ENCODE measurements around the gene SCRT2.

The SCRT2 gene

GRCh38 chr20:673603-674001 is 2.0 kb downstream of the SCRT2 start:
- Histone ChIP-seq H3K4me1 (ENCODE audit: control insufficient read depth, insufficient read depth, low read length) (peaks cover 6% of the 10 kb centered on the region), H3K36me3 (ENCODE audit: control insufficient read depth, insufficient read depth, low read length) (no peaks in the 10 kb centered on the region), H3K9me3 (ENCODE audit: control insufficient read depth, insufficient read depth, low read length) (no peaks in the 10 kb centered on the region), H3K27ac (ENCODE audit: low read length) (no peak overlapping the region), H3K27me3 (ENCODE audit: control insufficient read depth, insufficient read depth, low read length) (peaks cover 3% of the 10 kb centered on the region; the same call in 1 of the 2 replicates), H3K4me3 (ENCODE audit: low read length) (no peak overlapping the region)
- no CpG with 5 or more reads among the region's 3 CpGs for WGBS (ENCODE audit: insufficient coverage, insufficient read length)
- DNase-seq (ENCODE audit: low read depth, low spot score) = no peak

DNA sequence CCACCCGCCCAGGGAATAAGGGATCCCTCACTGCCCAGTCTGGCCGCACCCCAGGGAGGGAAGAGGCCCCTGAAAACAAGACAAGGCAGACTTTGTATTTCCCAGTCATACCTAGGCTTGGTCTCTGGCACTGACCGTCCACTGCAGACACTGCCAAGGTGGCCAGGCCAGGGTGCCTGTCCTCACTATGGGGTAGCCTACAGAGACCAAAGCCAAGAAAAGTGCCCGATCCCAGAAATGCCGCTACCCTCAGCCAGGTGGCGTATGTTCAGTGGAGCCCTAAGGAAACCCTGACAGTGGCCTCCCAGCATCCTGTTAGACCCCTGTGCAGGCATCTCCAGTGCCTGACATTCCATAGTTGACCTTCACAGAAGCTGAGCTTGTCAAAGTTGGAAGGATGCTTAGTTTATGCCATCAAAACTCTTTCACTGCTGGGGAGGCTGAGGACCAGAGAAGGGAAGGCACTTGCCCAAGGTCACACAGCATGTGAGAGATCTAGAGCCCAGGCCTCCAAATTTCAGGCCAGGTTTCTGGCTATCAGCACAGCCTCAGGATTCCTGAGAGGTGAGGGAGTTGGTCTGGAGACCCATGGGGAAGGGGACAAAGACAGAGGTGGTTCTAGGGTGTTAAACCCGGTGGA is 2.5 kb downstream of the SCRT2 start:
- no CpG with 5 or more reads among the region's 7 CpGs for WGBS (ENCODE audit: insufficient coverage, insufficient read length)
- H3K27me3 ChIP-seq (ENCODE audit: control insufficient read depth, insufficient read depth, low read length) = peaks cover 3% of the 10 kb centered on the region; the same call in 1 of the 2 replicates
- H3K27ac ChIP-seq (ENCODE audit: low read length) = no peak overlapping the region
- H3K9me3 ChIP-seq (ENCODE audit: control insufficient read depth, insufficient read depth, low read length) = no peaks in the 10 kb centered on the region
- no peak overlapping the region for H3K4me3 ChIP-seq (ENCODE audit: low read length)
- H3K4me1 ChIP-seq (ENCODE audit: control insufficient read depth, insufficient read depth, low read length) = peaks cover 6% of the 10 kb centered on the region
- DNase-seq (ENCODE audit: low read depth, low spot score) = no peak
- no peaks in the 10 kb centered on the region for H3K36me3 ChIP-seq (ENCODE audit: control insufficient read depth, insufficient read depth, low read length)

GRCh38 chr20:671252-672030 is 4.2 kb downstream of the SCRT2 start:
- H3K4me3 ChIP-seq (ENCODE audit: low read length) = no peak overlapping the region
- no peak for DNase-seq (ENCODE audit: low read depth, low spot score)
- no peaks in the 10 kb centered on the region; the same call in 1 of the 2 replicates for H3K27me3 ChIP-seq (ENCODE audit: control insufficient read depth, insufficient read depth, low read length)
- H3K36me3 ChIP-seq (ENCODE audit: control insufficient read depth, insufficient read depth, low read length) = no peaks in the 10 kb centered on the region
- no peak overlapping the region for H3K27ac ChIP-seq (ENCODE audit: low read length)
- H3K4me1 ChIP-seq (ENCODE audit: control insufficient read depth, insufficient read depth, low read length) = peaks cover 3% of the 10 kb centered on the region; the same call in 1 of the 2 replicates
- WGBS (ENCODE audit: insufficient coverage, insufficient read length) = no CpG with 5 or more reads among the region's 9 CpGs
- H3K9me3 ChIP-seq (ENCODE audit: control insufficient read depth, insufficient read depth, low read length) = no peaks in the 10 kb centered on the region

DNA sequence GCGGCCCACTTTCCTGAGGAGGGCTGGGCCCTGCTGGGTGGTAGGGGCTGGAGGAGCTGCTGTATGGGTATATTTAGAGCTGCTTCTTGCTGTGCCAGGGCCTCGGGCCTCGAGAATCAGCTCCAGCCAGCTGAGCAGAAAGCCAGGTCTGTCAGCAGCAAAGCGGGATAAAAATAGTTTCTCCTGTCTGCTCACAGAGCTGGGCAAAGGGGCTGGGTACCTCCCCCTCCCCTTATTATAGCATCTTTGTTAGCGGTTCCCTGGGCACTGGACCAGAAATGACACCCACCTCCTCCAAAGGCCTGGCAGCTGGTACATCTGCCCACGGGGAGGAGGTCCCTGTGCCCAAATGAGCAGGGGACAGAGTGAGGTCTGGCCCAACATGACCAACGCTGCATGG is 6.0 kb downstream of the SCRT2 start:
- H3K9me3 ChIP-seq (ENCODE audit: control insufficient read depth, insufficient read depth, low read length) = no peaks in the 10 kb centered on the region
- H3K4me1 ChIP-seq (ENCODE audit: control insufficient read depth, insufficient read depth, low read length) = peaks cover 6% of the 10 kb centered on the region
- no peak overlapping the region for H3K4me3 ChIP-seq (ENCODE audit: low read length)
- no peak for DNase-seq (ENCODE audit: low read depth, low spot score)
- WGBS (ENCODE audit: insufficient coverage, insufficient read length) = no CpG with 5 or more reads among the region's 7 CpGs
- H3K36me3 ChIP-seq (ENCODE audit: control insufficient read depth, insufficient read depth, low read length) = no peaks in the 10 kb centered on the region
- H3K27me3 ChIP-seq (ENCODE audit: control insufficient read depth, insufficient read depth, low read length) = no peaks in the 10 kb centered on the region; the same call in 1 of the 2 replicates
- no peak overlapping the region for H3K27ac ChIP-seq (ENCODE audit: low read length)

- H3K9me3 ChIP-seq (ENCODE audit: control insufficient read depth, insufficient read depth, low read length) = no peaks in the 10 kb centered on the region
- H3K4me3 ChIP-seq (ENCODE audit: low read length) = no peak overlapping the region
- no peaks in the 10 kb centered on the region for H3K27me3 ChIP-seq (ENCODE audit: control insufficient read depth, insufficient read depth, low read length)
- H3K36me3 ChIP-seq (ENCODE audit: control insufficient read depth, insufficient read depth, low read length) = no peaks in the 10 kb centered on the region
- H3K27ac ChIP-seq (ENCODE audit: low read length) = no peak overlapping the region
- H3K4me1 ChIP-seq (ENCODE audit: control insufficient read depth, insufficient read depth, low read length) = peaks cover 6% of the 10 kb centered on the region
- DNase-seq (ENCODE audit: low read depth, low spot score) = no peak
- WGBS (ENCODE audit: insufficient coverage, insufficient read length) = no CpG with 5 or more reads among the region's 3 CpGs
Observed at GRCh38 chr20:668638-669037, 7.0 kb downstream of the SCRT2 start.

GRCh38 chr20:668050-668449 is 7.6 kb downstream of the SCRT2 start:
- Histone ChIP-seq H3K4me1 (ENCODE audit: control insufficient read depth, insufficient read depth, low read length) (peaks cover 6% of the 10 kb centered on the region), H3K9me3 (ENCODE audit: control insufficient read depth, insufficient read depth, low read length) (no peaks in the 10 kb centered on the region), H3K36me3 (ENCODE audit: control insufficient read depth, insufficient read depth, low read length) (no peaks in the 10 kb centered on the region), H3K4me3 (ENCODE audit: low read length) (no peak overlapping the region), H3K27ac (ENCODE audit: low read length) (no peak overlapping the region), H3K27me3 (ENCODE audit: control insufficient read depth, insufficient read depth, low read length) (no peaks in the 10 kb centered on the region)
- no peak for DNase-seq (ENCODE audit: low read depth, low spot score)

GRCh38 chr20:667351-668034 is 8.1 kb downstream of the SCRT2 start:
- no peaks in the 10 kb centered on the region for H3K27me3 ChIP-seq (ENCODE audit: control insufficient read depth, insufficient read depth, low read length)
- no peak overlapping the region for H3K4me3 ChIP-seq (ENCODE audit: low read length)
- H3K36me3 ChIP-seq (ENCODE audit: control insufficient read depth, insufficient read depth, low read length) = no peaks in the 10 kb centered on the region
- H3K27ac ChIP-seq (ENCODE audit: low read length) = no peak overlapping the region
- no CpG with 5 or more reads among the region's 9 CpGs for WGBS (ENCODE audit: insufficient coverage, insufficient read length)
- peaks cover 5% of the 10 kb centered on the region for H3K4me1 ChIP-seq (ENCODE audit: control insufficient read depth, insufficient read depth, low read length)
- H3K9me3 ChIP-seq (ENCODE audit: control insufficient read depth, insufficient read depth, low read length) = no peaks in the 10 kb centered on the region
- no peak for DNase-seq (ENCODE audit: low read depth, low spot score)

DNA sequence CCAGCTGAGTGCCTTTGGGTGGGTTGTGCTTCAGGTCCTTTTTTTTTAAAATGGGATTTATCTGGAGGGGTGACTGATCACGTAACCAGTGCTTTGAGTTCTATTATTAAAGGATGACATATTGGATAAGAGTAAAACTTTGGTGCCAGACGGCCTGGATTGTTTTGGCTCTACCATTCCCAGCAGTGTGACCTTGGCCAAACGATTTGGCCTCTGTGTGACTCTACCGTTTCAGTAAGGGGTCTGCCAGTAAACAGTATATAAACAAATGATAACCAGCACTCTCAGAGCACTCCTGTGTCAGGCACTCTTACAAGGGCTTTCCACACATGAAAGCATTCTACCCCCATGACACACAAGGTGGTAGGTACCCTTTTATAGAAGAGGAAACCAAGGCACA is 8.7 kb downstream of the SCRT2 start:
- H3K27me3 ChIP-seq (ENCODE audit: control insufficient read depth, insufficient read depth, low read length) = no peaks in the 10 kb centered on the region
- no peaks in the 10 kb centered on the region for H3K36me3 ChIP-seq (ENCODE audit: control insufficient read depth, insufficient read depth, low read length)
- no peak for DNase-seq (ENCODE audit: low read depth, low spot score)
- H3K27ac ChIP-seq (ENCODE audit: low read length) = no peak overlapping the region
- WGBS (ENCODE audit: insufficient coverage, insufficient read length) = no CpG with 5 or more reads among the region's 4 CpGs
- no peak overlapping the region for H3K4me3 ChIP-seq (ENCODE audit: low read length)
- peaks cover 9% of the 10 kb centered on the region for H3K4me1 ChIP-seq (ENCODE audit: control insufficient read depth, insufficient read depth, low read length)
- no peaks in the 10 kb centered on the region for H3K9me3 ChIP-seq (ENCODE audit: control insufficient read depth, insufficient read depth, low read length)

- no peaks in the 10 kb centered on the region for H3K27me3 ChIP-seq (ENCODE audit: control insufficient read depth, insufficient read depth, low read length)
- no peak overlapping the region for H3K4me3 ChIP-seq (ENCODE audit: low read length)
- H3K9me3 ChIP-seq (ENCODE audit: control insufficient read depth, insufficient read depth, low read length) = no peaks in the 10 kb centered on the region
- H3K36me3 ChIP-seq (ENCODE audit: control insufficient read depth, insufficient read depth, low read length) = no peaks in the 10 kb centered on the region
- no CpG with 5 or more reads among the region's 6 CpGs for WGBS (ENCODE audit: insufficient coverage, insufficient read length)
- H3K4me1 ChIP-seq (ENCODE audit: control insufficient read depth, insufficient read depth, low read length) = peaks cover 14% of the 10 kb centered on the region
- DNase-seq (ENCODE audit: low read depth, low spot score) = no peak
- H3K27ac ChIP-seq (ENCODE audit: low read length) = no peak overlapping the region
Observed at GRCh38 chr20:665276-665675, 10.3 kb downstream of the SCRT2 start.

DNA sequence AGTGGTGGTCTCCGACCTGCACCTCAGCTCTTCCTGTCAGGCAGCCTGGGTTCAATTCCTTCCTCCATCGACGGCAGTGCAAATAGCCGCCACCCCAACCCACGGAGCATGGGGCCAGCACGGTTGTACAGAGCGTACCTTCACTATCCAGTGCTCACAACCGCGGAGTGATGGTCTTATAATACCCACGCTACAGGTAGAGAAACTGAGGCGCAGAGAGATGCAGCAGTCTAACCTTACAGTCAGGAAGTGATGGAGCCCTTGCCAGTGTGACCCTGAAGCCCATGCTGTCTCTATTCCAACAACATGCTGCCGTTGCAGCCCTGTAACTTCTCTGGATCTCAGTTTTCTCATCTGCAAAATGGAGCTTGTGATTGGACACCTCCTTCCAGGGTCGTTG is 11.0 kb downstream of the SCRT2 start:
- Histone ChIP-seq H3K36me3 (ENCODE audit: control insufficient read depth, insufficient read depth, low read length) (no peaks in the 10 kb centered on the region), H3K4me1 (ENCODE audit: control insufficient read depth, insufficient read depth, low read length) (peaks cover 15% of the 10 kb centered on the region), H3K4me3 (ENCODE audit: low read length) (no peak overlapping the region), H3K27me3 (ENCODE audit: control insufficient read depth, insufficient read depth, low read length) (no peaks in the 10 kb centered on the region), H3K27ac (ENCODE audit: low read length) (no peak overlapping the region), H3K9me3 (ENCODE audit: control insufficient read depth, insufficient read depth, low read length) (no peaks in the 10 kb centered on the region)
- no peak for DNase-seq (ENCODE audit: low read depth, low spot score)
- no CpG with 5 or more reads among the region's 13 CpGs for WGBS (ENCODE audit: insufficient coverage, insufficient read length)

All from iPS DF 6.9 (cell line).